HEK293T (cell line): ENCODE data around the gene OR10AD1.

Experiments used
- ELF4 ChIP-seq: fragments of 450-650 bp; IDR thresholded peaks from 2 replicates; pipeline ENCODE4 v1.6.1; 2017; ENCODE audit warnings: antibody characterized with exemption
- FOXM1 ChIP-seq: fragments of 450-650 bp; IDR thresholded peaks from 2 replicates; pipeline ENCODE4 v1.6.1; 2017; ENCODE audit warnings: mild to moderate bottlenecking, borderline replicate concordance
- SP1 ChIP-seq: fragments of 450-650 bp; IDR thresholded peaks from 2 replicates; pipeline ENCODE4 v1.6.1; 2017
- SUZ12 ChIP-seq: fragments of 450-650 bp; IDR thresholded peaks from 2 replicates; pipeline ENCODE4 v1.6.1; 2016; ENCODE audit warnings: mild to moderate bottlenecking

GRCh38 chr12:48183091-48183875 lies 19.8 kb downstream of the OR10AD1 start, which contains the start of gene CCDC184:
- TF ChIP-seq SP1 (no peak), SUZ12 (no peak), FOXM1 (no peak), ELF4 (no peak)
